COLO829 (cell line): ENCODE measurements around the gene PRKD3.
A peak's percentile ranks its signal among the peaks of the same experiment; 100 is the strongest.

ENCODE experiments used
- DNase-seq: peaks from one replicate; pipeline ENCODE4 v3.0.0; 2012; ENCODE audit warnings: low spot score

The PRKD3 gene

GRCh38 chr2:37343537-37344434 is 19.2 kb upstream of the PRKD3 start:
- DNase-seq: peak; percentile 79

DNA sequence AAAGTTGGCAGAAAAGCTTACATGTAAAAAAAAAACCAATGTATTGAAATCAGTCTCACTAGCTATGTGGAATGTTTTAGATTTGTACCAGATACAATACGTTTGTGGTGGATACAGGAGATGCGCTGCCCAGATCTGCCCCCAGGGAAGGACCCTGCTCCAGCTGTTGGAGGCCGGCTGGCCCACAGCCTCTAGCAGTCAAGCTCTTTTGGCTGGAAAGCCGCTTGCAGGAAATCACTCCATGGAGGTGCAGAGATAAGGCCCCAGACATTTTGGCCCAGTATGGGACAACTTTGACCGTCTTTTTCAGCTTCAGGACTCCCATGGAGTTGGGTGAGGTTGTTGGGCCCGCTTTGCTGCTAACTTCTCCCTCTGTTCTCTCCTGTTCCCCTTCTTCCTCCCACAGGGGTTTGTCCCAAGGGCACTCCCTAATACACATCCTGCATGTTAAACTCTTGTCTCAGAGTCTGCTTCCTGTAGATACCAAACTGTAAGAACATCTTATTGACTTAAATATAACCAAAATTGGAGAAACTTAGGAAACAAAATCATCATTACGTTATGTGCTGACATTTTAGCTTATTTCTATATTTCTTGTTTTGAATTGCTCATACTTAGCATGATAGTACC is 18.1 kb upstream of the PRKD3 start:
- no peak for DNase-seq

DNA sequence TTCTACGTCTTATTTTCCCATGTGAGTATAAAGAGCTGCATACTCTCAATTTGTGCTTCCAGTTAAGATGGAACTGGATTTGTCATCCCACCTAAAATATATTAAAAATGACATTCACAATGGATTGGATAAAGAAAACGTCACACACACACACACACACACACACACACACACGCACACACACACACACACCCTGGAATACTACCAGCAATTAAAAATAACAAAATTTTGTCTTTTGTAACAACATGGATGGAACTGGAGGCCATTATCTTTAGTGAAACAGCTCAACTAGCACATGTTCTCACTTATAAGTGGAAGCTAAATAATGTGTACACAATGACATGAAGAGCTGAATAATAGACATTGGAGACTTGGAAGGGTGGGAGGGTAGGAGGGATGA is 16.0 kb upstream of the PRKD3 start:
- DNase-seq: no peak

GRCh38 chr2:37338933-37339332 is 14.3 kb upstream of the PRKD3 start:
- DNase-seq: no peak

- DNase-seq: no peak
These were observed 13.1 kb upstream of the PRKD3 start for GRCh38 chr2:37337620-37338280.

- DNase-seq: no peak
These were observed 11.0 kb upstream of the PRKD3 start for GRCh38 chr2:37335604-37336003.

- no peak for DNase-seq
These were observed 8.6 kb upstream of the PRKD3 start for GRCh38 chr2:37333256-37333655.

- no peak for DNase-seq
These were observed 7.9 kb upstream of the PRKD3 start for GRCh38 chr2:37332560-37332959.

- DNase-seq: no peak
These were observed 6.0 kb upstream of the PRKD3 start for GRCh38 chr2:37330681-37331080.

GRCh38 chr2:37326866-37327634 is 2.4 kb upstream of the PRKD3 start:
- no peak for DNase-seq

DNA sequence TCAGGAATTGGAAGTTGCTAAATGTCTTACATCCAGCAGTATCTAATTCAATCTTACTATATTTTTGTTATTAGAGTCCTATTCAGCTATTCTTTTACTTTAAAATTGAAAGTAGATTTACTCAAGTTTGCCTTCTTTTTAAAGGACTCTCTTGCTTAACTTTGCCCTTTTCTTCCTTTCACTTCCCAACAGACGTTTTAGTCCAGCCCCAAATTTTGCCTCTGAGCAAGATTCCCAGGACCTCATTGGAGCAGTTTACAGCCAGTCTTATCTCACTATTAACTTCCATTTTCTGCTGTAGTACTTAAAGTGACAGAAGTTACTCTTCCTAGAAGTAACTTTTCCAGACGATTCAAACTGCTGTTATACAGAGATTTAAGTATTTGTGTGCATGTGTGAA is 1.7 kb upstream of the PRKD3 start:
- peak; percentile 85 for DNase-seq

DNA sequence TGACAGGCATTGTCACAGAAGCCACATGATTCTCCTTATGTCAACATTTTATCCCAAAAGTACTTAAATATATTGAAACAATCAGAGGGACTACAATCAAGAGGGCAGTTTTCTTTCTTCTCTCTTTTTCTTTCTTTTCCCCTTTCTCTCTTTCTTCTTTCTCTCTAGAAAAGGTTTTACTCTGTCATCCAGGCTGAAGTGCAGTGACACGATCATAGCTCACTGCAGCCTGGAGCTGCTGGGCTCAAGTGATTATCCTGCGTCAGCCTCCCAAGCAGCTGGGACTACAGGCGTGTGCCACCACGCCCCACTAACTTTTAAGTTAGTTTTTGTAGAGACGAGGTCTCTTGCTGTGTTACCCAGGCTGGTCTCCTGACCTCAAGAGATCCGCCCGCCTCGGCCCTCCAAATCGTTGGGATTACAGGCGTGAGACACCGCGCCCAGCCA is 1.0 kb upstream of the PRKD3 start:
- DNase-seq: no peak

DNA sequence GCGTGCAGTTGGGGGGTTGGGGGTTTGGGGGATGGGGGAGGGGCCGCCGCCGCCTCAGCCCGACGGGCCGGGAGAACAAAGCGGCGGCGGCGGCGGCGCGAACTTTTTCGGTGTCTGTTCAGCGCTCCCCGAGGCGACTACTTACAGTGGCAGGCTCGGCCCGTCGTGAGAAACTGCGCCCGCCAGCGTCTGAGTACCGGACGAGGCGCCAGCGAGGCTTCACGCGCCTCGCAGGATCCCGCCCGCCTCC is 172 bp downstream of the PRKD3 start:
- no peak for DNase-seq

- DNase-seq: no peak
These were observed 675 bp downstream of the PRKD3 start for GRCh38 chr2:37323781-37324535.

GRCh38 chr2:37323176-37323780 is 1.4 kb downstream of the PRKD3 start:
- no peak for DNase-seq

- DNase-seq: no peak
These were observed 2.3 kb downstream of the PRKD3 start for GRCh38 chr2:37322368-37322767.

- DNase-seq: no peak
These were observed 3.5 kb downstream of the PRKD3 start for GRCh38 chr2:37321029-37321682.

GRCh38 chr2:37319754-37320609 is 4.7 kb downstream of the PRKD3 start:
- DNase-seq: no peak

GRCh38 chr2:37318401-37318800 is 6.2 kb downstream of the PRKD3 start:
- DNase-seq: no peak

DNA sequence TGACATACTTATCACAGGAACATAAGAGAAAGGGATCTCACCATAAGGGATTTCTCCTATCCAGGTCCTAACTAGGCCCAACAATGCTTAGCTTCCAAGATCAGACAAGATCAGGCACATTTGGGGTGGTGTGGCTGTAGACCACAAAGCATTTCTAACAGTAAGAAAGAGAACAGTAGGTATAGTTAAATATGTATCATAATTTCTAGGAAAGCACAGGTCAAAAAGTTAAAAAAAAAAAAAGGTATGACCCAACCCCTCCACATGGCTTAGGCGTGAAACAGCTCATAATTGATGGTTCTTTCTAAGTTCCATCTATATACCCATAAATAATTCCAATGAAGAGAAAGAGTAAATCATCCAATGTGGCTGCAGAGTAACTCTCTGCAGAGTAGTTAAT is 6.9 kb downstream of the PRKD3 start:
- DNase-seq: no peak
